ENCODE measurements around the gene HDAC3.

The HDAC3 gene

GRCh38 chr5:141598391-141599345, 38.0 kb downstream of the HDAC3 start:
- Histone ChIP-seq H3K9me3 (ENCODE audit: control insufficient read depth, insufficient read depth, low read length) (no peaks in the 10 kb centered on the region), H3K36me3 (ENCODE audit: control insufficient read depth, insufficient read depth, low read length) (no peaks in the 10 kb centered on the region), H3K27me3 (ENCODE audit: control insufficient read depth, insufficient read depth, low read length) (no peaks in the 10 kb centered on the region), H3K4me3 (ENCODE audit: low read depth, low read length) (no peak overlapping the region), H3K9ac (ENCODE audit: low read depth, low read length) (no peak overlapping the region), H3K4me1 (ENCODE audit: control insufficient read depth, insufficient read depth, low read length) (no peaks in the 10 kb centered on the region), H3K27ac (ENCODE audit: low read depth, low read length) (no peak overlapping the region)

- H3K27ac ChIP-seq (ENCODE audit: low read depth, low read length): no peak overlapping the region
- H3K36me3 ChIP-seq (ENCODE audit: control insufficient read depth, insufficient read depth, low read length): no peaks in the 10 kb centered on the region
- H3K27me3 ChIP-seq (ENCODE audit: control insufficient read depth, insufficient read depth, low read length): no peaks in the 10 kb centered on the region
- no peaks in the 10 kb centered on the region for H3K9me3 ChIP-seq (ENCODE audit: control insufficient read depth, insufficient read depth, low read length)
- H3K9ac ChIP-seq (ENCODE audit: low read depth, low read length): no peak overlapping the region
- H3K4me1 ChIP-seq (ENCODE audit: control insufficient read depth, insufficient read depth, low read length): no peaks in the 10 kb centered on the region
- no peak overlapping the region for H3K4me3 ChIP-seq (ENCODE audit: low read depth, low read length)
Observed at GRCh38 chr5:141597814-141598213, 38.8 kb downstream of the HDAC3 start.

GRCh38 chr5:141597394-141597793, 39.3 kb downstream of the HDAC3 start:
- Histone ChIP-seq H3K4me1 (ENCODE audit: control insufficient read depth, insufficient read depth, low read length) (no peaks in the 10 kb centered on the region), H3K36me3 (ENCODE audit: control insufficient read depth, insufficient read depth, low read length) (no peaks in the 10 kb centered on the region), H3K9ac (ENCODE audit: low read depth, low read length) (no peak overlapping the region), H3K27ac (ENCODE audit: low read depth, low read length) (no peak overlapping the region), H3K27me3 (ENCODE audit: control insufficient read depth, insufficient read depth, low read length) (no peaks in the 10 kb centered on the region), H3K4me3 (ENCODE audit: low read depth, low read length) (no peak overlapping the region), H3K9me3 (ENCODE audit: control insufficient read depth, insufficient read depth, low read length) (no peaks in the 10 kb centered on the region)

GRCh38 chr5:141596867-141597266, 39.8 kb downstream of the HDAC3 start:
- Histone ChIP-seq H3K4me1 (ENCODE audit: control insufficient read depth, insufficient read depth, low read length) (no peaks in the 10 kb centered on the region), H3K36me3 (ENCODE audit: control insufficient read depth, insufficient read depth, low read length) (no peaks in the 10 kb centered on the region), H3K4me3 (ENCODE audit: low read depth, low read length) (no peak overlapping the region), H3K27ac (ENCODE audit: low read depth, low read length) (no peak overlapping the region), H3K9ac (ENCODE audit: low read depth, low read length) (no peak overlapping the region), H3K27me3 (ENCODE audit: control insufficient read depth, insufficient read depth, low read length) (no peaks in the 10 kb centered on the region), H3K9me3 (ENCODE audit: control insufficient read depth, insufficient read depth, low read length) (no peaks in the 10 kb centered on the region)

- Histone ChIP-seq H3K36me3 (ENCODE audit: control insufficient read depth, insufficient read depth, low read length) (peaks cover 27% of the 10 kb centered on the region), H3K27ac (ENCODE audit: low read depth, low read length) (no peak overlapping the region)
Observed at GRCh38 chr5:141590127-141590526, 46.5 kb downstream of the HDAC3 start.

GRCh38 chr5:141586246-141586645, 50.4 kb downstream of the HDAC3 start:
- peaks cover 62% of the 10 kb centered on the region for H3K36me3 ChIP-seq (ENCODE audit: control insufficient read depth, insufficient read depth, low read length)
- no peaks in the 10 kb centered on the region for H3K27me3 ChIP-seq (ENCODE audit: control insufficient read depth, insufficient read depth, low read length)
- no peak overlapping the region for H3K9ac ChIP-seq (ENCODE audit: low read depth, low read length)
- H3K4me1 ChIP-seq (ENCODE audit: control insufficient read depth, insufficient read depth, low read length): no peaks in the 10 kb centered on the region
- no peaks in the 10 kb centered on the region for H3K9me3 ChIP-seq (ENCODE audit: control insufficient read depth, insufficient read depth, low read length)
- H3K27ac ChIP-seq (ENCODE audit: low read depth, low read length): no peak overlapping the region
- no peak overlapping the region for H3K4me3 ChIP-seq (ENCODE audit: low read depth, low read length)

More at GRCh38 chr5:141590127-141590526, 46.5 kb downstream of the HDAC3 start:
- Histone ChIP-seq H3K4me3 (ENCODE audit: low read depth, low read length) (no peak overlapping the region), H3K9ac (ENCODE audit: low read depth, low read length) (no peak overlapping the region), H3K4me1 (ENCODE audit: control insufficient read depth, insufficient read depth, low read length) (no peaks in the 10 kb centered on the region), H3K9me3 (ENCODE audit: control insufficient read depth, insufficient read depth, low read length) (no peaks in the 10 kb centered on the region), H3K27me3 (ENCODE audit: control insufficient read depth, insufficient read depth, low read length) (no peaks in the 10 kb centered on the region)

- Histone ChIP-seq H3K36me3 (ENCODE audit: control insufficient read depth, insufficient read depth, low read length) (peaks cover 68% of the 10 kb centered on the region), H3K27ac (ENCODE audit: low read depth, low read length) (no peak overlapping the region), H3K27me3 (ENCODE audit: control insufficient read depth, insufficient read depth, low read length) (no peaks in the 10 kb centered on the region), H3K4me3 (ENCODE audit: low read depth, low read length) (no peak overlapping the region), H3K9ac (ENCODE audit: low read depth, low read length) (no peak overlapping the region), H3K9me3 (ENCODE audit: control insufficient read depth, insufficient read depth, low read length) (no peaks in the 10 kb centered on the region), H3K4me1 (ENCODE audit: control insufficient read depth, insufficient read depth, low read length) (no peaks in the 10 kb centered on the region)
Observed at GRCh38 chr5:141585594-141585993, 51.1 kb downstream of the HDAC3 start.

- H3K27me3 ChIP-seq (ENCODE audit: control insufficient read depth, insufficient read depth, low read length): no peaks in the 10 kb centered on the region
- H3K4me3 ChIP-seq (ENCODE audit: low read depth, low read length): no peak overlapping the region
- no peak overlapping the region for H3K9ac ChIP-seq (ENCODE audit: low read depth, low read length)
- H3K27ac ChIP-seq (ENCODE audit: low read depth, low read length): no peak overlapping the region
- H3K36me3 ChIP-seq (ENCODE audit: control insufficient read depth, insufficient read depth, low read length): peaks cover 87% of the 10 kb centered on the region
- no peaks in the 10 kb centered on the region for H3K4me1 ChIP-seq (ENCODE audit: control insufficient read depth, insufficient read depth, low read length)
- no peaks in the 10 kb centered on the region for H3K9me3 ChIP-seq (ENCODE audit: control insufficient read depth, insufficient read depth, low read length)
Observed at GRCh38 chr5:141574122-141574510, 62.5 kb downstream of the HDAC3 start.

GRCh38 chr5:141573489-141574121, 63.0 kb downstream of the HDAC3 start:
- Histone ChIP-seq H3K27me3 (ENCODE audit: control insufficient read depth, insufficient read depth, low read length) (no peaks in the 10 kb centered on the region), H3K4me1 (ENCODE audit: control insufficient read depth, insufficient read depth, low read length) (peaks cover 5% of the 10 kb centered on the region), H3K9me3 (ENCODE audit: control insufficient read depth, insufficient read depth, low read length) (no peaks in the 10 kb centered on the region), H3K9ac (ENCODE audit: low read depth, low read length) (no peak overlapping the region), H3K36me3 (ENCODE audit: control insufficient read depth, insufficient read depth, low read length) (peaks cover 87% of the 10 kb centered on the region), H3K4me3 (ENCODE audit: low read depth, low read length) (no peak overlapping the region), H3K27ac (ENCODE audit: low read depth, low read length) (no peak overlapping the region)

Measured in HUES48 (cell line).